IMR-90 (cell line): ENCODE measurements around the gene CDK14. TPM values are rescaled to one million over a fixed set of nuclear protein-coding genes. Genes with fewer than 3 reads are reported as not detected.
A peak's percentile ranks its signal among the peaks of the same experiment; 100 is the strongest.

ENCODE experiments used
- ATAC-seq: fragments of 200-7000 bp; cut with Tn5 transposase; 2 replicates; pipeline ENCODE4 v1.9.1; 2020; ENCODE audit warnings: low read depth, mild to moderate bottlenecking, moderate library complexity
- BruUV-seq: library from RNA; stranded (reverse); fragments of 400-500 nt; replicated peaks from 2 replicates; lab custom pipeline; 2021; lab: Mats Ljungman, UMichigan
- CTCF ChIA-PET: fragments of 300-600 bp; formaldehyde crosslinking; extraction: SDS; loops from one replicate; lab custom pipeline; 2021; ENCODE audit warnings: antibody characterized with exemption; lab: Yijun Ruan, JAX
- POLR2A ChIA-PET: fragments of 300-600 bp; sonication (Branson Sonifier 250); formaldehyde crosslinking; loops from one replicate; lab custom pipeline; 2022; ENCODE audit warnings: antibody characterized with exemption; ENCODE audit not compliant: unreplicated experiment; lab: Charles Lee
- DNase-seq: peaks from one replicate; pipeline ENCODE4 v3.0.0; 2013
- H2AFZ ChIP-seq: replicated peaks from 2 replicates; pipeline ENCODE3; 2013; ENCODE audit warnings: low read length, mild to moderate bottlenecking; ENCODE audit not compliant: poor library complexity
- H2AK5ac ChIP-seq: 2 replicates; pipeline ENCODE4 v1.6.1; 2013; ENCODE audit warnings: low read depth, low read length, inconsistent platforms
- H2AK9ac ChIP-seq: replicated peaks from 2 replicates; pipeline ENCODE3; 2013; ENCODE audit warnings: mild to moderate bottlenecking, low read depth, low read length, moderate library complexity; ENCODE audit not compliant: poor library complexity
- H2BK120ac ChIP-seq: 2 replicates; pipeline ENCODE4 v1.6.1; 2013; ENCODE audit warnings: low read depth, low read length, inconsistent platforms
- H2BK15ac ChIP-seq: 3 replicates; pipeline ENCODE4 v1.6.1; 2013; ENCODE audit warnings: low read depth, low read length, inconsistent platforms
- H2BK20ac ChIP-seq: 2 replicates; pipeline ENCODE4 v1.6.1; 2013; ENCODE audit warnings: low read depth, mild to moderate bottlenecking, inconsistent platforms, low read length, moderate library complexity
- H2BK5ac ChIP-seq: 2 replicates; pipeline ENCODE4 v1.6.1; 2013; ENCODE audit warnings: mild to moderate bottlenecking, low read depth, low read length, inconsistent platforms; ENCODE audit not compliant: poor library complexity, severe bottlenecking
- H3K14ac ChIP-seq: replicated peaks from 2 replicates; pipeline ENCODE4 v1.6.1; 2013; ENCODE audit warnings: low read depth, low read length, inconsistent platforms
- H3K18ac ChIP-seq: 2 replicates; pipeline ENCODE4 v1.6.1; 2013; ENCODE audit warnings: low read depth, low read length, control low read depth
- H3K23ac ChIP-seq: 2 replicates; pipeline ENCODE4 v1.6.1; 2013; ENCODE audit warnings: low read depth, low read length, inconsistent platforms
- H3K27ac ChIP-seq: 2 replicates; pipeline ENCODE4 v1.5.1; 2013; ENCODE audit warnings: mild to moderate bottlenecking, control low read depth, low read length; ENCODE audit not compliant: insufficient read depth
- H3K27me3 ChIP-seq: 2 replicates; pipeline ENCODE4 v1.6.1; 2013; ENCODE audit warnings: low read length; ENCODE audit not compliant: control insufficient read depth, insufficient read depth
- H3K36me3 ChIP-seq: 2 replicates; pipeline ENCODE4 v1.6.1; 2013; ENCODE audit warnings: low read length, mixed read lengths; ENCODE audit not compliant: control insufficient read depth, insufficient read depth
- H3K4ac ChIP-seq: 2 replicates; pipeline ENCODE4 v1.6.1; 2013; ENCODE audit warnings: low read depth, low read length, inconsistent platforms
- H3K4me1 ChIP-seq: 2 replicates; pipeline ENCODE4 v1.6.1; 2013; ENCODE audit warnings: low read length, mixed read lengths; ENCODE audit not compliant: control insufficient read depth, insufficient read depth
- H3K4me2 ChIP-seq: 2 replicates; pipeline ENCODE4 v1.6.1; 2013; ENCODE audit warnings: low read depth, mild to moderate bottlenecking, control low read depth, low read length, moderate library complexity
- H3K4me3 ChIP-seq: 2 replicates; pipeline ENCODE4 v1.5.1; 2013; ENCODE audit warnings: low read depth, mild to moderate bottlenecking, control low read depth, low read length, moderate library complexity; ENCODE audit not compliant: insufficient read depth
- H3K56ac ChIP-seq: 2 replicates; pipeline ENCODE4 v1.6.1; 2013; ENCODE audit warnings: low read length, inconsistent platforms; ENCODE audit not compliant: insufficient read depth; ENCODE audit errors: extremely low read depth
- H3K79me1 ChIP-seq, 2 experiments: 2 replicates each; pipeline ENCODE4 v1.6.1; 2013; ENCODE audit warnings: low read length in 2 of 2, inconsistent platforms in 1 of 2, low read depth in 1 of 2
- H3K9ac ChIP-seq: 2 replicates; pipeline ENCODE4 v1.6.1; 2013; ENCODE audit warnings: low read depth, low read length, control low read depth
- H3K9me1 ChIP-seq: 2 replicates; pipeline ENCODE4 v1.6.1; 2013; ENCODE audit warnings: low read length, inconsistent platforms; ENCODE audit not compliant: insufficient read depth
- H3K9me3 ChIP-seq: 2 replicates; pipeline ENCODE4 v1.6.1; 2013; ENCODE audit warnings: low read length; ENCODE audit not compliant: control insufficient read depth, insufficient read depth
- H4K20me1 ChIP-seq: 2 replicates; pipeline ENCODE4 v1.6.1; 2013; ENCODE audit warnings: low read length, inconsistent platforms; ENCODE audit not compliant: insufficient read depth
- H4K5ac ChIP-seq: 2 replicates; pipeline ENCODE4 v1.6.1; 2013; ENCODE audit warnings: mild to moderate bottlenecking, low read depth, low read length, control low read depth
- H4K8ac ChIP-seq, 2 experiments: 2 replicates each; pipeline ENCODE4 v1.6.1; 2013; ENCODE audit warnings: low read depth in 2 of 2, low read length in 2 of 2, control low read depth in 1 of 2, inconsistent platforms in 1 of 2
- H4K91ac ChIP-seq: 2 replicates; pipeline ENCODE4 v1.6.1; 2013; ENCODE audit warnings: low read depth, low read length, inconsistent platforms; ENCODE audit not compliant: insufficient read depth
- RAD21 ChIP-seq: IDR thresholded peaks from 2 replicates; pipeline ENCODE4 v1.6.1; 2012; ENCODE audit warnings: low read length, improper control_type of control experiment
- WGBS, 2 experiments: methylation state at CpG; one replicate each; pipeline versions ENCODE4 v1.1.5 to v1.1.7; 2013; ENCODE audit warnings: missing lambda C conversion rate in 2 of 2; ENCODE audit not compliant: insufficient read length in 1 of 2; ENCODE audit errors: extremely low coverage in 2 of 2; 5-methylcytosine and 5-hydroxymethylcytosine counted together
- dilution Hi-C: fragments of 300-500 bp; cut with HindIII; formaldehyde crosslinking; loops from one replicate; pipeline ENCODE4 v1.14.3; 2018; ENCODE audit warnings: low sequenced_read_pairs; ENCODE audit not compliant: unreplicated experiment
- in situ Hi-C: fragments of 300-500 bp; cut with MboI; formaldehyde crosslinking; loops from 3 replicates; pipeline ENCODE4 v1.14.3; 2019; ENCODE audit warnings: low sequenced_read_pairs, inconsistent platforms, mixed read lengths
- intact Hi-C: fragments of 100-400 bp; cut with micrococcal nuclease; formaldehyde crosslinking; loops from 2 replicates; pipeline ENCODE4 v1.10.0; 2022
- polyA plus RNA-seq, 3 experiments: library from polyadenylated mRNA; depleted of rRNA; stranded (reverse); fragments of >200 nt; gene quantifications; 2 replicates each; pipeline ENCODE4 v1.2.3, GENCODE V29; 2012; ENCODE audit warnings: low replicate concordance in 1 of 3
- total RNA-seq: library from RNA; depleted of rRNA; stranded (reverse); fragments of >200 nt; gene quantifications from 2 replicates; pipeline ENCODE4 v1.2.3, GENCODE V29; 2012
- TF ChIP-seq, protein P1 (sequence below): fragments of 150-350 bp; IDR thresholded peaks from 2 replicates; pipeline ENCODE4 v1.6.1; 2017; ENCODE audit warnings: mild to moderate bottlenecking, antibody characterized with exemption, low read length, low read depth

Gene CDK14
- total and polyA plus RNA-seq, 2 of the 4 experiments (the other 2 are of a cell fraction), result 10.1 to 29.6 TPM

DNA sequence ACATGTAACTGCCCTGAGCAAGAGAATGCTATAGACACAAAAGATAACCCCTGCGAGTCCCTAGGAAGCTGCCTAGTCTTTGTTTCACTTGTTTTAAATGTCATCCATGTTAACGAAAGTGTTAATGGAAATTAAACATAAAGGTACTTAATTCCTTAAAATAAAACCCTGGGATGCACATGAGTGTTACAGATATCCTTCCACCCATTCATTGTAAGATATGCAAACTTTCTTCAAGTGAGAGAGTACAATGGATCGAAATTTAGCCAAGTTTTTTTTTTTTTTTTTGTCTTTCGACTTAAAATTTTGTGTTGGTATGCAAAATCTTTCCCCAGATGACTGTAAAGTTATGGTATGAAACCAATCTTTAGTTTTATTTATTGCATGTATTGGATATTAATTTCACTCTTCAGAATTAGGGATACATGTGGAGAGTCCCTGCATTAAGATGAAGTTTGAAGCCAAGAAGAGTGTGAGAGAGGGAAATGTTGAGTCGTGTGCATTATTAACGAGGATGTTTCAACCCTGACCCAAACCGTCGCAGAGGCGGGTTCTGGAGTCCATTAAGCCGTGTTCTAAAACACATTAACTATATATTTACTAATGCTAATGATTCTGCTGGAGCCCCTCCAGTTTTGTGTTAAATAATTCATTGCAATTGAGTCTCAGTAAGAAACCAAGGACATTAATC, 1.6 kb downstream of the CDK14 start:
- no peaks in the 10 kb centered on the region for H3K27me3 ChIP-seq
- H3K27ac ChIP-seq, result peak overlapping the region; percentile 43; the same call in 1 of the 2 replicates
- H2BK20ac ChIP-seq, result no peak overlapping the region
- peak overlapping the region; percentile 97 for H3K4me3 ChIP-seq
- in situ Hi-C loops, result no loop called here
- peak overlapping the region; percentile 92 for H3K9ac ChIP-seq
- H2BK120ac ChIP-seq, result no peak overlapping the region
- no peaks in the 10 kb centered on the region for H4K20me1 ChIP-seq
- BruUV-seq, result no TSS peak
- dilution Hi-C loops, result no loop called here
- no peak overlapping the region for H2AFZ ChIP-seq
- H4K8ac ChIP-seq, result no peak overlapping the region; a peak in 1 of 4 replicates
- 0 out of 3 replicates have a peak overlapping the region, but pooled peaks have one; percentile 58 for H2BK15ac ChIP-seq
- no peak overlapping the region for H3K18ac ChIP-seq
- ATAC-seq (no peak), DNase-seq (no peak)
- WGBS, 2 experiments, result no CpG with 5 or more reads among the region's 10 CpGs
- H2AK5ac ChIP-seq, result 0 out of 2 replicates have a peak overlapping the region, but pooled peaks have one; percentile 76
- H4K91ac ChIP-seq, result no peak overlapping the region
- TF ChIP-seq RAD21, result no peak
- TF ChIP-seq, protein P1, sequence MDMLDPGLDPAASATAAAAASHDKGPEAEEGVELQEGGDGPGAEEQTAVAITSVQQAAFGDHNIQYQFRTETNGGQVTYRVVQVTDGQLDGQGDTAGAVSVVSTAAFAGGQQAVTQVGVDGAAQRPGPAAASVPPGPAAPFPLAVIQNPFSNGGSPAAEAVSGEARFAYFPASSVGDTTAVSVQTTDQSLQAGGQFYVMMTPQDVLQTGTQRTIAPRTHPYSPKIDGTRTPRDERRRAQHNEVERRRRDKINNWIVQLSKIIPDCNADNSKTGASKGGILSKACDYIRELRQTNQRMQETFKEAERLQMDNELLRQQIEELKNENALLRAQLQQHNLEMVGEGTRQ, result no peak
- H3K79me1 ChIP-seq, result peaks cover 10 to 34% of the 10 kb centered on the region in 2 experiments; a peak in 3 of 4 replicates
- H3K9me1 ChIP-seq, result no peaks in the 10 kb centered on the region; the same call in 1 of the 2 replicates
- no peak overlapping the region for H3K4ac ChIP-seq
- peak overlapping the region; percentile 76 for H3K14ac ChIP-seq
- H2BK5ac ChIP-seq, result peak overlapping the region; percentile 92
- peak overlapping the region; percentile 97 for H3K4me2 ChIP-seq
- H4K5ac ChIP-seq, result no peak overlapping the region; the same call in 1 of the 2 replicates
- H3K9me3 ChIP-seq, result no peaks in the 10 kb centered on the region
- intact Hi-C loops, result loop anchor here (2.0 to 10.0 kb wide), 4 partner anchors 110 to 667 kb away; partner anchors contain the start of gene FZD1
- H3K36me3 ChIP-seq, result no peaks in the 10 kb centered on the region
- H3K23ac ChIP-seq, result peak overlapping the region; percentile 94
- ChIA-PET POLR2A (no interaction called here), CTCF (interaction anchor here (0.6 to 2.6 kb wide), 3 partner anchors 9 to 437 kb away, joined by 3 to 9 read pairs (median 8); no protein-coding TSS in a partner anchor)
- H2AK9ac ChIP-seq, result peak overlapping the region; percentile 81
- H3K4me1 ChIP-seq, result peaks cover 2% of the 10 kb centered on the region; the same call in 1 of the 2 replicates
- H3K56ac ChIP-seq, result no peak overlapping the region
